Stimulated activated naive CD8-positive, alpha-beta T cell treated with anti-CD3 and anti-CD28 coated beads, Interleukin-15, amount 100 ng/mL, for 72 hours (primary cell): Measurements from ENCODE around the gene MTO1.
"Not testable (repeated sequence)": the region's sequence is repeated elsewhere in the genome, so short reads cannot be mapped to it uniquely, and the experiment has no call there.

Experiments used
- ATAC-seq: fragments of 150-1000 bp; cut with Tn5 transposase; 2 replicates; pipeline ENCODE4 v1.10.0; 2021; ENCODE audit warnings: mild to moderate bottlenecking, moderate library complexity
- DNase-seq, 2 donors: peaks; one replicate each; pipeline ENCODE4 v3.0.0; 2021 to 2022
- H3K27ac Mint-ChIP-seq, 2 donors: one replicate each; pipeline ENCODE4 v1.8.0; 2022; ENCODE audit warnings: mild to moderate bottlenecking in 2 of 2, mixed read lengths in 2 of 2, moderate library complexity in 2 of 2
- H3K27me3 Mint-ChIP-seq: one replicate; pipeline ENCODE4 v1.8.0; 2022; ENCODE audit warnings: mixed read lengths
- H3K4me1 Mint-ChIP-seq: one replicate; pipeline ENCODE4 v1.8.0; 2022; ENCODE audit warnings: mild to moderate bottlenecking, mixed read lengths
- H3K4me3 Mint-ChIP-seq, 2 donors: one replicate each; pipeline ENCODE4 v1.8.0; 2022; ENCODE audit warnings: mild to moderate bottlenecking in 2 of 2, mixed read lengths in 2 of 2, moderate library complexity in 1 of 2
- H3K9me3 Mint-ChIP-seq, 2 donors: one replicate each; pipeline ENCODE4 v1.8.0; 2022; ENCODE audit warnings: mixed read lengths in 2 of 2

The MTO1 gene

GRCh38 chr6:73538116-73538779 is 76.7 kb downstream of the MTO1 start:
- Mint-ChIP-seq H3K4me1 (peaks cover 5% of the 10 kb centered on the region), H3K27ac (no peak overlapping the region), H3K4me3 (no peak overlapping the region), H3K27me3 (no peaks in the 10 kb centered on the region), H3K9me3 (no peaks in the 10 kb centered on the region)
- DNase-seq (no peak), ATAC-seq (no peak)

GRCh38 chr6:73542481-73542880 is 80.9 kb downstream of the MTO1 start:
- not testable (repeated sequence) for H3K27me3 Mint-ChIP-seq, H3K4me3 Mint-ChIP-seq, ATAC-seq, H3K4me1 Mint-ChIP-seq, H3K27ac Mint-ChIP-seq, H3K9me3 Mint-ChIP-seq, DNase-seq

- H3K27ac Mint-ChIP-seq: no peak overlapping the region
- H3K27me3 Mint-ChIP-seq: no peaks in the 10 kb centered on the region
- H3K4me3 Mint-ChIP-seq: no peak overlapping the region
- no peaks in the 10 kb centered on the region for H3K9me3 Mint-ChIP-seq
- no peaks in the 10 kb centered on the region for H3K4me1 Mint-ChIP-seq
- ATAC-seq (no peak), DNase-seq (no peak)
These were observed 81.4 kb downstream of the MTO1 start for GRCh38 chr6:73542891-73543290.

DNA sequence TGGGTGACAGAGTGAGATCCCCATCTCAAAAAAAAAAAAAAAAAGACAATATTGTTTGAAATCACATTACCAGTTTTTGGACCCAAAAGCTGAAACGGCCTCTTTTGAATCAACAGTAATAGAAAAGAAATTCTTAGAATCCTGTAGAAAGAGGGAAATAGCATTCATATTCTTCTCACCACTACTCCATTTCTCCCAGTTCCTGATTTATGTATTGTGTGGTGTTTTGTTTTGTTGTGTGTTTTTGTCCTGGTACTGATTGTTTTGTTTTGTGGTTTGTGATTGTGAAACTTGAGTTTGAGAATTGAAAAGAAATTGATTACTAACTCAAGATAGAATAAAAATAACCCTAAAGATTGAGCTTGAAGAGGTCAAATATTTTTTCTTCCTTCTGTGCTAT is 85.5 kb downstream of the MTO1 start:
- no peak for DNase-seq
- no peak for ATAC-seq
- peak overlapping the region in 1 of 2 donors; percentile 2 for H3K27ac Mint-ChIP-seq

GRCh38 chr6:73548458-73549446 is 87.2 kb downstream of the MTO1 start:
- Mint-ChIP-seq H3K9me3 (no peaks in the 10 kb centered on the region), H3K4me3 (no peak overlapping the region), H3K27ac (no peak overlapping the region), H3K4me1 (no peaks in the 10 kb centered on the region), H3K27me3 (no peaks in the 10 kb centered on the region)
- DNase-seq (no peak), ATAC-seq (no peak)

More for the DNA sequence above, 85.5 kb downstream of the MTO1 start:
- Mint-ChIP-seq H3K27me3 (no peaks in the 10 kb centered on the region), H3K4me3 (no peak overlapping the region), H3K9me3 (no peaks in the 10 kb centered on the region), H3K4me1 (no peaks in the 10 kb centered on the region)

- H3K4me1 Mint-ChIP-seq, DNase-seq, H3K9me3 Mint-ChIP-seq, H3K27ac Mint-ChIP-seq, ATAC-seq, H3K4me3 Mint-ChIP-seq, H3K27me3 Mint-ChIP-seq: not testable (repeated sequence)
These were observed 89.6 kb downstream of the MTO1 start for GRCh38 chr6:73551115-73551514.

- not testable (repeated sequence) for H3K9me3 Mint-ChIP-seq, H3K27me3 Mint-ChIP-seq
These were observed 93.9 kb downstream of the MTO1 start for GRCh38 chr6:73555380-73555949.

GRCh38 chr6:73556836-73557235 is 95.3 kb downstream of the MTO1 start:
- DNase-seq (no peak), ATAC-seq (no peak)
- H3K9me3 Mint-ChIP-seq: no peaks in the 10 kb centered on the region
- no peak overlapping the region for H3K4me3 Mint-ChIP-seq
- peaks cover 29% of the 10 kb centered on the region for H3K4me1 Mint-ChIP-seq
- H3K27me3 Mint-ChIP-seq: no peaks in the 10 kb centered on the region
- H3K27ac Mint-ChIP-seq: no peak overlapping the region

More at GRCh38 chr6:73555380-73555949, 93.9 kb downstream of the MTO1 start:
- ATAC-seq, H3K4me3 Mint-ChIP-seq, DNase-seq: not testable (repeated sequence)
- Mint-ChIP-seq H3K4me1 (peaks cover 22% of the 10 kb centered on the region), H3K27ac (peak overlapping the region in 1 of 2 donors; percentile 66)
